GM13976 (cell line): ENCODE data around the gene CCNT1.
"Not testable (repeated sequence)": the region's sequence is repeated elsewhere in the genome, so short reads cannot be mapped to it uniquely, and the experiment has no call there.

Experiments
- DNase-seq: peaks from one replicate; pipeline ENCODE4 v3.0.0; 2012; ENCODE audit warnings: low spot score
- CTCF ChIP-seq: IDR thresholded peaks from 2 replicates; pipeline ENCODE4 v1.5.1; 2012; ENCODE audit warnings: borderline replicate concordance, mild to moderate bottlenecking; ENCODE audit not compliant: insufficient read depth; ENCODE audit errors: extremely low read depth, missing control alignments, control extremely low read depth
- in situ Hi-C: fragments of 300-500 bp; cut with MboI; formaldehyde crosslinking; loops from one replicate; pipeline ENCODE4 v1.12.0; 2022; ENCODE audit warnings: low sequenced_read_pairs, mixed read lengths, inconsistent platforms; ENCODE audit not compliant: unreplicated experiment

Gene CCNT1

GRCh38 chr12:48680861-48681260, 35.6 kb downstream of the CCNT1 start:
- in situ Hi-C loops = no loop called here
- DNase-seq = no peak
- no peak for TF ChIP-seq CTCF

GRCh38 chr12:48678551-48679185, 37.8 kb downstream of the CCNT1 start:
- TF ChIP-seq CTCF = no peak
- in situ Hi-C loops = no loop called here

GRCh38 chr12:48671231-48671856, 45.2 kb downstream of the CCNT1 start:
- TF ChIP-seq CTCF = no peak
- in situ Hi-C loops = no loop called here
- DNase-seq = no peak

More at GRCh38 chr12:48678551-48679185, 37.8 kb downstream of the CCNT1 start:
- no peak for DNase-seq

GRCh38 chr12:48668996-48669395, 47.5 kb downstream of the CCNT1 start:
- in situ Hi-C loops = no loop called here
- DNase-seq = no peak
- TF ChIP-seq CTCF = no peak

- TF ChIP-seq CTCF = no peak
- in situ Hi-C loops = no loop called here
- no peak for DNase-seq
Measured at GRCh38 chr12:48659863-48660262, 56.6 kb downstream of the CCNT1 start.

- in situ Hi-C loops = no loop called here
- DNase-seq = no peak
- no peak for TF ChIP-seq CTCF
Measured at GRCh38 chr12:48651681-48652080, 64.8 kb downstream of the CCNT1 start.

GRCh38 chr12:48645354-48645753, 71.2 kb downstream of the CCNT1 start:
- DNase-seq, in situ Hi-C loops: not testable (repeated sequence)
